CD14-positive monocyte (primary cell): ENCODE data around the gene MLN. TPM values are rescaled to one million over a fixed set of nuclear protein-coding genes. Genes with fewer than 3 reads are reported as not detected.

Source experiments
- DNase-seq, 3 donors: peaks; one replicate each; pipeline ENCODE4 v3.0.0-alpha.2; 2011 to 2022
- H2AFZ ChIP-seq: 2 replicates; pipeline ENCODE4 v1.6.0; 2012; ENCODE audit warnings: mild to moderate bottlenecking, low read depth, low read length, inconsistent platforms; ENCODE audit not compliant: insufficient read depth, poor library complexity, severe bottlenecking
- H3K27ac ChIP-seq, 2 donors: 1 replicate in 1 of 2; 2 replicates in 1 of 2; pipeline ENCODE4 v1.5.1; 2012 to 2013; ENCODE audit warnings: low read length in 2 of 2, control low read depth in 1 of 2, inconsistent platforms in 1 of 2, low read depth in 1 of 2, mild to moderate bottlenecking in 1 of 2
- H3K27me3 ChIP-seq, 2 donors: one replicate each; pipeline versions ENCODE4 v1.6.0 to v1.6.1; 2011 to 2013; ENCODE audit warnings: low read length in 2 of 2; ENCODE audit not compliant: control insufficient read depth in 2 of 2, insufficient read depth in 2 of 2
- H3K36me3 ChIP-seq, 2 donors: replicated peaks in 1 of 2; 1 replicate in 1 of 2; 2 replicates in 1 of 2; pipeline versions ENCODE4 v1.5.1 to v1.6.1; 2012 to 2013; ENCODE audit warnings: low read length in 2 of 2, control low read depth in 1 of 2, inconsistent platforms in 1 of 2, mild to moderate bottlenecking in 1 of 2; ENCODE audit not compliant: insufficient read depth in 2 of 2, control insufficient read depth in 1 of 2
- H3K4me1 ChIP-seq, 2 donors: 1 replicate in 1 of 2; 2 replicates in 1 of 2; pipeline versions ENCODE4 v1.5.1 to v1.6.1; 2012 to 2013; ENCODE audit warnings: low read length in 2 of 2, control low read depth in 1 of 2, inconsistent platforms in 1 of 2, mild to moderate bottlenecking in 1 of 2, moderate library complexity in 1 of 2; ENCODE audit not compliant: insufficient read depth in 2 of 2, control insufficient read depth in 1 of 2
- H3K4me2 ChIP-seq: replicated peaks from 2 replicates; pipeline ENCODE3; 2012; ENCODE audit warnings: low read length, moderate library complexity, mild to moderate bottlenecking; ENCODE audit not compliant: poor library complexity, severe bottlenecking; ENCODE audit errors: extremely low read depth
- H3K4me3 ChIP-seq, 3 experiments: fragments of 200-600 bp in 1 of 3; sonication (generic) in 1 of 3; replicated peaks in 1 of 3; 1 replicate in 2 of 3; 2 replicates in 1 of 3; pipeline ENCODE4 v1.5.1; 2011 to 2013; ENCODE audit warnings: low read length in 3 of 3, mild to moderate bottlenecking in 3 of 3, control low read depth in 2 of 3, low read depth in 2 of 3, inconsistent platforms in 1 of 3, moderate library complexity in 1 of 3
- H3K79me2 ChIP-seq: 2 replicates; pipeline ENCODE4 v1.6.0; 2012; ENCODE audit warnings: mild to moderate bottlenecking, control low read depth, inconsistent platforms, low read length, moderate library complexity; ENCODE audit not compliant: insufficient read depth
- H3K9ac ChIP-seq: 2 replicates; pipeline ENCODE4 v1.6.0; 2017; ENCODE audit warnings: low read length, mild to moderate bottlenecking; ENCODE audit not compliant: insufficient read depth, poor library complexity, severe bottlenecking
- H3K9me3 ChIP-seq, 2 donors: replicated peaks in 1 of 2; 1 replicate in 1 of 2; 2 replicates in 1 of 2; pipeline versions ENCODE4 v1.5.1 to v1.6.1; 2012 to 2013; ENCODE audit warnings: low read length in 2 of 2, control low read depth in 1 of 2; ENCODE audit not compliant: control insufficient read depth in 1 of 2, insufficient read depth in 1 of 2
- H4K20me1 ChIP-seq: 2 replicates; pipeline ENCODE4 v1.6.0; 2012; ENCODE audit warnings: mild to moderate bottlenecking, low read length, control low read depth, moderate library complexity; ENCODE audit not compliant: insufficient read depth
- H3K27ac Mint-ChIP-seq, 7 donors: one replicate each; pipeline ENCODE4 v1.8.0; 2020; ENCODE audit warnings: mild to moderate bottlenecking in 7 of 7, mixed read lengths in 7 of 7, moderate library complexity in 6 of 7, inconsistent platforms in 2 of 7
- H3K27me3 Mint-ChIP-seq, 3 donors: one replicate each; pipeline ENCODE4 v1.8.0; 2021 to 2022; ENCODE audit warnings: low read depth in 3 of 3, mild to moderate bottlenecking in 3 of 3, mixed read lengths in 3 of 3, moderate library complexity in 3 of 3, inconsistent platforms in 1 of 3
- H3K36me3 Mint-ChIP-seq, 2 donors: one replicate each; pipeline ENCODE4 v1.8.0; 2020; ENCODE audit warnings: mixed read lengths in 2 of 2, inconsistent platforms in 1 of 2, mild to moderate bottlenecking in 1 of 2
- H3K4me1 Mint-ChIP-seq: one replicate; pipeline ENCODE4 v1.8.0; 2020; ENCODE audit warnings: mild to moderate bottlenecking, mixed read lengths
- H3K4me3 Mint-ChIP-seq, 2 donors: one replicate each; pipeline ENCODE4 v1.8.0; 2020; ENCODE audit warnings: mild to moderate bottlenecking in 2 of 2, mixed read lengths in 2 of 2, moderate library complexity in 1 of 2
- H3K9me3 Mint-ChIP-seq, 7 donors: one replicate each; pipeline ENCODE4 v1.8.0; 2020 to 2022; ENCODE audit warnings: mixed read lengths in 7 of 7, mild to moderate bottlenecking in 6 of 7, moderate library complexity in 6 of 7, inconsistent platforms in 2 of 7
- WGBS: methylation state at CpG from one replicate; pipeline ENCODE4 v1.1.5; 2013; ENCODE audit warnings: missing lambda C conversion rate; ENCODE audit not compliant: insufficient coverage; 5-methylcytosine and 5-hydroxymethylcytosine counted together
- intact Hi-C, 2 donors: fragments of 100-400 bp; cut with micrococcal nuclease; formaldehyde crosslinking; loops; one replicate each; pipeline versions ENCODE4 v1.15.0 to v1.15.1; 2023
- polyA plus RNA-seq, 3 donors: library from polyadenylated mRNA; depleted of rRNA in 1 of 3; unstranded in 2 of 3; stranded (reverse) in 1 of 3; fragments of 300-500 nt in 2 of 3; fragments of >200 nt in 1 of 3; fragmentation: Illumina TruSeq in 2 of 3; gene quantifications; 1 replicate in 2 of 3; 2 replicates in 1 of 3; pipeline ENCODE4 v1.2.3, GENCODE V29; 2012 to 2021
- TF ChIP-seq, protein P1 (sequence below): fragments of 200-600 bp; IDR thresholded peaks from one replicate; pipeline ENCODE4 v1.8.0; 2022; ENCODE audit warnings: antibody characterized with exemption, mild to moderate bottlenecking

Gene MLN
- polyA plus RNA-seq, 3 donors: not detected

DNA sequence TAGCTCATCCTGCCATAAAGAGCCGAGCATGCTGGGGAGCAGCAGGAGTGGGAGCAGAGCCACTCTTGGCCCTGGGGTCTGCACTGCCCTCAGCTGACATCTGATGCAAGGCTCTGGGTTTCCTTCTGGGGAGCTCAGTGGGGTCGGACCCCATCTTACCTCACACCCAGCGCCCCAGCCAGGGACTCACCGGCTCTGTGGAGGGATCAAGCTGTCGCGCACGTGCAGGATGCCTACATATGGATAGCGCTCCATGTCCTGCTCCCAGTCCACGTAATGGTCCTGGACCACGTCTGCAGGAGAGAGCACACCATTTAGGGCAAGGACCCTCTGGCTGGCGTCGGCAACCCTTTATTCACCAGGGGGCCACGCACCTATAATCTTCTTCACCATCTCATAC is 27.0 kb downstream of the MLN start:
- Mint-ChIP-seq H3K27ac (peak overlapping the region in 1 of 7 donors; percentile 46), H3K4me1 (peaks cover 5% of the 10 kb centered on the region), H3K4me3 (no peak overlapping the region), H3K36me3 (peaks cover 94 to 98% of the 10 kb centered on the region in 2 donors), H3K27me3 (peaks cover 0 to 2% (median 0%) of the 10 kb centered on the region in 3 donors), H3K9me3 (no peaks in the 10 kb centered on the region)
- over 99% methylated on average over 13 of the region's 13 CpGs for WGBS
- Histone ChIP-seq H2AFZ (no peak overlapping the region), H3K27ac (no peak overlapping the region), H4K20me1 (peaks cover 66% of the 10 kb centered on the region), H3K4me3 (no peak overlapping the region), H3K4me2 (no peak overlapping the region), H3K79me2 (no peaks in the 10 kb centered on the region), H3K9ac (no peak overlapping the region), H3K4me1 (peaks cover 0 to 1% of the 10 kb centered on the region in 2 donors), H3K27me3 (no peaks in the 10 kb centered on the region), H3K36me3 (peaks cover 91 to 99% of the 10 kb centered on the region in 2 donors), H3K9me3 (no peaks in the 10 kb centered on the region)
- TF ChIP-seq, protein P1, sequence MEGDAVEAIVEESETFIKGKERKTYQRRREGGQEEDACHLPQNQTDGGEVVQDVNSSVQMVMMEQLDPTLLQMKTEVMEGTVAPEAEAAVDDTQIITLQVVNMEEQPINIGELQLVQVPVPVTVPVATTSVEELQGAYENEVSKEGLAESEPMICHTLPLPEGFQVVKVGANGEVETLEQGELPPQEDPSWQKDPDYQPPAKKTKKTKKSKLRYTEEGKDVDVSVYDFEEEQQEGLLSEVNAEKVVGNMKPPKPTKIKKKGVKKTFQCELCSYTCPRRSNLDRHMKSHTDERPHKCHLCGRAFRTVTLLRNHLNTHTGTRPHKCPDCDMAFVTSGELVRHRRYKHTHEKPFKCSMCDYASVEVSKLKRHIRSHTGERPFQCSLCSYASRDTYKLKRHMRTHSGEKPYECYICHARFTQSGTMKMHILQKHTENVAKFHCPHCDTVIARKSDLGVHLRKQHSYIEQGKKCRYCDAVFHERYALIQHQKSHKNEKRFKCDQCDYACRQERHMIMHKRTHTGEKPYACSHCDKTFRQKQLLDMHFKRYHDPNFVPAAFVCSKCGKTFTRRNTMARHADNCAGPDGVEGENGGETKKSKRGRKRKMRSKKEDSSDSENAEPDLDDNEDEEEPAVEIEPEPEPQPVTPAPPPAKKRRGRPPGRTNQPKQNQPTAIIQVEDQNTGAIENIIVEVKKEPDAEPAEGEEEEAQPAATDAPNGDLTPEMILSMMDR: no peak
- intact Hi-C loops: loop anchor here (5.0 to 10.0 kb wide), 2 partner anchors 41 to 378 kb away; no protein-coding TSS in a partner anchor
- DNase-seq: no peak

GRCh38 chr6:33776186-33776585 is 27.6 kb downstream of the MLN start:
- Histone ChIP-seq H3K27ac (no peak overlapping the region), H3K4me3 (no peak overlapping the region), H3K4me2 (no peak overlapping the region), H3K79me2 (no peaks in the 10 kb centered on the region), H2AFZ (no peak overlapping the region), H3K9me3 (no peaks in the 10 kb centered on the region), H3K27me3 (no peaks in the 10 kb centered on the region), H3K36me3 (peaks cover 86 to 93% of the 10 kb centered on the region in 2 donors), H3K9ac (no peak overlapping the region), H4K20me1 (peaks cover 66% of the 10 kb centered on the region), H3K4me1 (peaks cover 0 to 4% of the 10 kb centered on the region in 2 donors)
- Mint-ChIP-seq H3K27ac (peak overlapping the region in 1 of 7 donors; percentile 0), H3K9me3 (no peaks in the 10 kb centered on the region), H3K4me1 (peaks cover 6% of the 10 kb centered on the region), H3K36me3 (peaks cover 90 to 94% of the 10 kb centered on the region in 2 donors), H3K4me3 (no peak overlapping the region), H3K27me3 (peaks cover 0 to 2% (median 0%) of the 10 kb centered on the region in 3 donors)
- TF ChIP-seq, protein P1: no peak
- intact Hi-C loops: loop anchor here (5.0 to 10.0 kb wide), 2 partner anchors 41 to 379 kb away; no protein-coding TSS in a partner anchor
- DNase-seq: no peak
- 94% methylated on average over 2 of the region's 4 CpGs for WGBS
